ENCODE measurements around the gene HOXD13.

HOXD13 gene

GRCh38 chr2:176081376-176081836 lies 11.1 kb upstream of the HOXD13 start:
- DNase-seq (ENCODE audit: low read depth in 2 of 2), result no peak

- no peak for DNase-seq (ENCODE audit: low read depth in 2 of 2)
These were observed 10.5 kb upstream of the HOXD13 start for GRCh38 chr2:176081837-176082524.

DNA sequence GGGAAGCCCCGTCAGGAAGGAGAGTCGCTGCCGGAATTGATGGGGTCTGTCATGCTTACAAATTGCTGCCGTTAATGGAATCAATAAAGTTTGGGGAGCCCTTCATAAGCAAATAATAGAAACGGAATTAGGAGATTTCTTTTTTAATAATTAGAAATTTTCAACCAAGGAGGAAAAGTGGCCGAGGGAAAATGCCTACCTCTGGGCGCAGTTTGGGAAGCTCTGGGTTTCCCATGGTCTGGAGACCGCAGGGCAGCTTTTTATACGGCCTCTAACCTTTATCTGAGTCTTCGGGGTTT lies 10.0 kb upstream of the HOXD13 start:
- no peak for DNase-seq (ENCODE audit: low read depth in 2 of 2)

- no peak for DNase-seq (ENCODE audit: low read depth in 2 of 2)
These were observed 9.4 kb upstream of the HOXD13 start for GRCh38 chr2:176082824-176083751.

DNA sequence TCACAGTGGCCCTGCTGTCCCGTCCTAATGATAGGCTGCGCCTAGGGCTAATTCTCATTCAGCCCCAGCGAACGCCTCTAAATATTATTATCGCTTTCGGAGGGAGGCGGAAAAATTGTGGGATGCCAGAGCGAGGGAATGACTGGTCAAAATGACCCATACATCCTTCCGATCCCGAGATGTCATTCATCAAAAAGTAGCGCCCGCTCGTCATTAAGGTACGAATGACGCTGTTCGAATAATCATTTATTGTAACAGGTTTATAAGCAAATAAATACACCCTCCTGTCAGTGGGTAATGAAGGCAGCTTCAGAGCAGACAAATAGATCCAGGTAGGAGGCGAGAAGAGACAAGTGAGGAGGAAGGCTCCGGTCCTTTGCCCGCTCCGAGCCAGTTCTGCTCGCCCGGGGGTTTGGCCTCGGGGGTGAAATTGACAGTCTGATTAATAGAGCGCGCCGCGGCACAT lies 8.7 kb upstream of the HOXD13 start, which contains the start of gene EVX2:
EVX2 (minus strand) TSS at position 167 of the 466 bp plus-strand sequence. CDS start 186 bp downstream, outside the sequence.
- DNase-seq (ENCODE audit: low read depth in 2 of 2), result no peak

GRCh38 chr2:176084611-176085119 lies 7.9 kb upstream of the HOXD13 start:
- no peak for DNase-seq (ENCODE audit: low read depth in 2 of 2)

DNA sequence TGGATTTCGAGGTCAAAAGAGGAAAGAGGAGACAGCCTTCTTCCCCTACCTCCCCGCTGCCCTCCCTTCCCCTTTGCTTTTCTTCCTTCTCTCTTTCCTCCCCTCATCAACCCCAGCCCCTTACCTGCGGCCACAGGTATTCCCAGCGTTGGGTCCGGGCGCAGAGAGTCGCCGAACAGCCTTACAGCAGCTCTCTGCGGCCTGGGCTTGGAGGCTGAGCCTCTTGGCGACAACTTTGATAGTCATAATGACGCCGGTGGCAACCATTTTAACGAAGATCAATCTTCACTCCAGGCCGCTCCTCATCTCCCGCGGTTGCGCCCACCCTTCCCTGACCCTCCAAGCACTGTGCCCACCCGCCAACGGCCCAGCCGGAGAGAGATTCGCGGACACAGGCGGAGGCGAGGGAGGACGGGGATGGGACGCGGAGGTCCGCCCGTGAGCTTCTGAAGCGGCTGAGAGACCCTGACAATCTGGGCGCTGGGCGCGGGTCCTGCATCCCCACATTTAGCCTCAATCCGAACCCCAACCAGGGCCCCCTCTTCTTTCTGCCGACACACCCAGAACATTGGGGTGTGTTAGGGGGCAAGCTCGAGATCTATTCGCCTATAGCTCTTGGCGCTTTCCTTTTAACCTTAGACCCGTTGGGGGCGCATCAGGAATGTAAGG lies 7.3 kb upstream of the HOXD13 start:
- no peak for DNase-seq (ENCODE audit: low read depth in 2 of 2)

- DNase-seq (ENCODE audit: low read depth in 2 of 2), result no peak
These were observed 6.4 kb upstream of the HOXD13 start for GRCh38 chr2:176085861-176086771.

DNA sequence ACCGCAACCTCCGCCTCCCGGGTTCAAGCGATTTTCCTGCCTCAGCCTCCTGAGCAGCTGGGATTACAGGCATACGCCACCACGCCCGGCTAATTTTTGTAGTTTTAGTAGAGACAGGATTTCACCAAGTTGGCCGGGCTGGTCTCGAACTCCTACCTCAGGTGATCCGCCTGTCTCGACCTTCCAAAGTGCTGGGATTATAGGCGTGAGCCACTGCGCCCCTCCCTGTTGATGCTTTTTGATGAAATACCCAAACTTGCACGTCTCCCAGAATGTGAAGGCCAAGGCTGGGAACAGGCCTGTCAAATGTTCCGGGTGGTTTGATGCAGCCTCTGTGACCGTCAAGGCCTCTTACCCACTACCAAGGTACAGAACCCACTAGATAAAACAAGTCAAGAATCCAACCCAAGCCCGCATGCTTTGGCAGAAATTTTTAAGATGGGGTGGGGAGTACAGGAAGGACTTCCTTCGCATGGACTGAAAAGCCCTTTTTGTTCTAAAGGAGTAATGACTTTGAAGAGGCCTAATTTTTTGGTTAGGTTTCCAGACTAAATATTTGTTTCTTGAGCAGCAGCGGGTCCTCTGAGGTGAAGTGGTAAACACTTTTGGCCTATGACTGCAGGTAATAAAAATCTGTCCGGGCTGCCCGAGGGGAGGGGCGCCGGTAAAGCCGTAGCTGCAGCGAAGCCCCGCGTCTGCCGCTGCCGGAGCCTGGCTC lies 5.0 kb upstream of the HOXD13 start:
- no peak for DNase-seq (ENCODE audit: low read depth in 2 of 2)

DNA sequence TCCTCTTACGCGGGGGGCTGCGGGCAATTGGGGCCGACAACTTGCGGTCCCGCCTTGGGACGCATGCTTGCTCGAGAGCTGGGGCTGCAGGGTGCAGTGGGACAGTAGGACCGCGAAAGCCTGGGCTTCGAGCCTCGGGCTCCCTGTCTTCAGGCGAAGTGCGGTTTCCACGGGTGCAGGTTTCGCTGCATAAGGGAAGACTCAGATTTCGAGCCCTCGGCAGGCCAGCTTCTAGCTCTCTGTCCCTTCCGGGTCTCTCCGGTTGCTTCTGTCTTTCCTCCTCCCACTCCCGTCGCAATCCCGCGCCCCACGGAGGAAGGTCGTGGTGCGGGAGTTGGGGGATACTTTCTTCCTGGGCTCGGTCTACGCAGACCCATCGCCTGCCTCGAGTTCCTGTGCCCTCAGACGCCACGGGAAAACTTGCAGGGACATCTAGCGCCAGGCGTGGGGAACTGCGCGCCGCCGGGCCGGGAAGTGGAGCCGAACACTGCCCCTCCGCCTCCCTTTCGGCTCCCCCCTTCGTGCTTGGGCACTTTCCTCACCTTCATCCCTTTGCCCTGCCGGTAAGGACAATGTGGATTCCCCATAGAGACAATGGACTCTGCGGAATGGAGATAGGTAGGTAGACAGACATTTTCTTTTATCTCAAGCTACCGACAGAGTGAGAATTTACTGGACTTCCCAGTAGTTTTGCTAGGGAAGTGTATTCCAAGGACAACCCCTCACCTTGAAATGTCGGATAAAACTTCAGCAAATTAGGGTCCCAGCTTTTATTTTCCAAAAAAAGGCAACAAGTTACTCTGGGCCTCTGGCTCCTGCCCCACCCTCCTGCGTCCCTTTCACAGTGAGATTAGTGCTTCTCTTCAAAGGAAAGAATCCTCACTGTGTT lies 4.2 kb upstream of the HOXD13 start:
- DNase-seq (ENCODE audit: low read depth in 2 of 2), result no peak

- DNase-seq (ENCODE audit: low read depth in 2 of 2), result no peak
These were observed 3.3 kb upstream of the HOXD13 start for GRCh38 chr2:176088937-176089842.

GRCh38 chr2:176089843-176090395 lies 2.6 kb upstream of the HOXD13 start:
- DNase-seq (ENCODE audit: low read depth in 2 of 2), result no peak

- no peak for DNase-seq (ENCODE audit: low read depth in 2 of 2)
These were observed 1.7 kb upstream of the HOXD13 start for GRCh38 chr2:176090862-176091261.

- no peak for DNase-seq (ENCODE audit: low read depth in 2 of 2)
These were observed 927 bp upstream of the HOXD13 start for GRCh38 chr2:176091329-176092258.

GRCh38 chr2:176093145-176093897 lies 800 bp downstream of the HOXD13 start:
- DNase-seq (ENCODE audit: low read depth in 2 of 2), result no peak

GRCh38 chr2:176093898-176094249 lies 1.4 kb downstream of the HOXD13 start:
- no peak for DNase-seq (ENCODE audit: low read depth in 2 of 2)

All from activated CD8-positive, alpha-beta memory T cell treated with anti-CD3 and anti-CD28 coated beads for 4 hours (primary cell).